ENCODE results near the gene CLCN7. TPM values are rescaled to one million over a fixed set of nuclear protein-coding genes. Genes with fewer than 3 reads are reported as not detected.

CLCN7 gene
- total RNA-seq, 1 experiment from 2014 or later, result 70.0 TPM

DNA sequence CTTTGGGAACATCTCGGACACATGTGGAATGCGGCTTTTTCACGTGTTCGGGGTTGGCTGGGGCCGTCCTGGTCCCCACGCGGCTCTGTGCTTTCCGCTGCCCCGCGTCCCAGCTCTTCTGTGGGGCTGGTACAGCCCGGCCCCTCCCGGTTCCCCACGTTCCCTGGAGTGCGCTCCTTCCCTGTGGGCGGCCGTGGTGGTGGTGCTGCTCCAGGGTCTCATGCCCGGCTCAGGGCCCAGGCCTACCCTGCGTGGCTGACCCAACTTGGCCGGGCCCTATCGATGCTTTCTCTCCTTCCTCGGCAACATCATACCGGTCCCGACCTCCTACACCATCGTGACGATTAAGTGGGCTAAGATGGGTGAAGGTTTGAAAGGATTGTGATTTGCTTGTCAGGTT, 21.6 kb upstream of the CLCN7 start:
- no peak overlapping the region for H2BK12ac ChIP-seq (ENCODE audit: insufficient read length, low read depth, low read length)
- H3K9me3 ChIP-seq (ENCODE audit: control insufficient read depth, low read depth, low read length), result no peaks in the 10 kb centered on the region
- no peak overlapping the region for H3K18ac ChIP-seq (ENCODE audit: insufficient read length, low read depth, low read length)
- no peaks in the 10 kb centered on the region for H3K27me3 ChIP-seq (ENCODE audit: insufficient read depth, low read length)
- H4K5ac ChIP-seq (ENCODE audit: insufficient read length, low read depth, low read length), result no peak overlapping the region
- DNase-seq, result no peak
- no peak overlapping the region for H3K23ac ChIP-seq (ENCODE audit: insufficient read length, low read depth, low read length)
- H3K4ac ChIP-seq (ENCODE audit: low read depth, low read length), result no peak overlapping the region
- H3K14ac ChIP-seq (ENCODE audit: insufficient read depth, low read length), result no peak overlapping the region
- WGBS (ENCODE audit: extremely low coverage, insufficient read length, low lambda C conversion rate), result no CpG with 5 or more reads among the region's 25 CpGs
- TF ChIP-seq, protein P1, sequence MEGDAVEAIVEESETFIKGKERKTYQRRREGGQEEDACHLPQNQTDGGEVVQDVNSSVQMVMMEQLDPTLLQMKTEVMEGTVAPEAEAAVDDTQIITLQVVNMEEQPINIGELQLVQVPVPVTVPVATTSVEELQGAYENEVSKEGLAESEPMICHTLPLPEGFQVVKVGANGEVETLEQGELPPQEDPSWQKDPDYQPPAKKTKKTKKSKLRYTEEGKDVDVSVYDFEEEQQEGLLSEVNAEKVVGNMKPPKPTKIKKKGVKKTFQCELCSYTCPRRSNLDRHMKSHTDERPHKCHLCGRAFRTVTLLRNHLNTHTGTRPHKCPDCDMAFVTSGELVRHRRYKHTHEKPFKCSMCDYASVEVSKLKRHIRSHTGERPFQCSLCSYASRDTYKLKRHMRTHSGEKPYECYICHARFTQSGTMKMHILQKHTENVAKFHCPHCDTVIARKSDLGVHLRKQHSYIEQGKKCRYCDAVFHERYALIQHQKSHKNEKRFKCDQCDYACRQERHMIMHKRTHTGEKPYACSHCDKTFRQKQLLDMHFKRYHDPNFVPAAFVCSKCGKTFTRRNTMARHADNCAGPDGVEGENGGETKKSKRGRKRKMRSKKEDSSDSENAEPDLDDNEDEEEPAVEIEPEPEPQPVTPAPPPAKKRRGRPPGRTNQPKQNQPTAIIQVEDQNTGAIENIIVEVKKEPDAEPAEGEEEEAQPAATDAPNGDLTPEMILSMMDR (conservative IDR thresholded peaks at IDR 0.05), result no peak
- no peak overlapping the region for H2BK5ac ChIP-seq (ENCODE audit: insufficient read length, low read length)
- H3K56ac ChIP-seq (ENCODE audit: insufficient read length, low read depth, low read length), result no peak overlapping the region
- H4K20me1 ChIP-seq (ENCODE audit: control insufficient read depth, insufficient read depth, insufficient read length), result no peaks in the 10 kb centered on the region
- H3T11ph ChIP-seq (ENCODE audit: low read length), result no peak overlapping the region
- H2BK120ac ChIP-seq (ENCODE audit: low read depth, low read length, poor library complexity, severe bottlenecking), result no peak overlapping the region
- H2BK20ac ChIP-seq (ENCODE audit: low read depth, low read length, poor library complexity, severe bottlenecking), result no peak overlapping the region
- H3K79me1 ChIP-seq (ENCODE audit: insufficient read depth, low read depth, low read length, poor library complexity, severe bottlenecking), result no peaks in the 10 kb centered on the region
- H3K36me3 Mint-ChIP-seq (ENCODE audit: insufficient read depth in 1 of 3, low read depth in 3 of 3), result peaks cover 8 to 42% (median 42%) of the 10 kb centered on the region in 3 experiments; a peak in 6 of 7 replicates
- no peak overlapping the region for H2AFZ ChIP-seq (ENCODE audit: low read length)
- no peak overlapping the region for H4K91ac ChIP-seq (ENCODE audit: insufficient read length, low read depth, low read length)
- H2BK15ac ChIP-seq (ENCODE audit: low read depth, low read length), result no peak overlapping the region
- peaks cover 3% of the 10 kb centered on the region for H3K23me2 ChIP-seq (ENCODE audit: insufficient read length, low read depth, low read length, poor library complexity, severe bottlenecking)
- no peaks in the 10 kb centered on the region; the same call in 1 of the 2 replicates for H3K4me1 ChIP-seq (ENCODE audit: insufficient read depth, low read length)
- H4K8ac ChIP-seq (replicated peaks; ENCODE audit: insufficient read length, low read depth, low read length), result no peak overlapping the region
- H3K27ac Mint-ChIP-seq, result no peak overlapping the region; a peak in 1 of 7 replicates
- no peak overlapping the region for H3K9ac ChIP-seq (ENCODE audit: extremely low read depth, insufficient read length, low read length)
- H3K27ac ChIP-seq (ENCODE audit: insufficient read length, low read depth, low read length), result no peak overlapping the region
- H3K9me3 Mint-ChIP-seq, result no peaks in the 10 kb centered on the region
- H2AK5ac ChIP-seq (ENCODE audit: insufficient read length, low read length), result no peak overlapping the region
- H3K4me1 Mint-ChIP-seq, result peaks cover 4 to 12% of the 10 kb centered on the region in 2 experiments
- H3K4me2 ChIP-seq (ENCODE audit: insufficient read depth, insufficient read length, low read length), result no peak overlapping the region
- no peak overlapping the region; a peak in 1 of 5 replicates for H3K4me3 Mint-ChIP-seq
- H3K79me2 ChIP-seq (ENCODE audit: insufficient read depth, low read length), result no peaks in the 10 kb centered on the region; the same call in 1 of the 2 replicates
- no peaks in the 10 kb centered on the region; the same call in 1 of the 2 replicates for H3K27me3 Mint-ChIP-seq (ENCODE audit: low read depth)
